Neural progenitor cell (in vitro differentiated cells): ENCODE data around the gene RASSF4. TPM values are rescaled to one million over a fixed set of nuclear protein-coding genes. Genes with fewer than 3 reads are reported as not detected.

Experiments
- DNase-seq: peaks from one replicate; pipeline ENCODE4 v3.0.0-alpha.2; 2016; ENCODE audit warnings: low spot score
- H2AFZ ChIP-seq: fragments of 200-600 bp; sonication (generic); replicated peaks from 2 replicates; pipeline ENCODE4 v1.6.1; 2016; ENCODE audit warnings: antibody characterized with exemption
- H3F3A ChIP-seq: fragments of 200-600 bp; sonication (generic); 2 replicates; pipeline ENCODE4 v1.6.1; 2016; ENCODE audit warnings: antibody characterized with exemption, low read depth
- H3K27ac ChIP-seq: fragments of 200-600 bp; sonication (generic); 2 replicates; pipeline ENCODE4 v1.5.1; 2016; ENCODE audit warnings: mild to moderate bottlenecking
- H3K27me3 ChIP-seq: fragments of 200-600 bp; sonication (generic); 2 replicates; pipeline ENCODE4 v1.6.1; 2016; ENCODE audit warnings: mild to moderate bottlenecking, moderate library complexity
- H3K36me3 ChIP-seq: fragments of 200-600 bp; sonication (generic); 2 replicates; pipeline ENCODE4 v1.5.1; 2016
- H3K4me1 ChIP-seq: fragments of 200-600 bp; sonication (generic); 2 replicates; pipeline ENCODE4 v1.6.1; 2016; ENCODE audit warnings: mixed run types
- H3K4me2 ChIP-seq: fragments of 200-600 bp; sonication (generic); 2 replicates; pipeline ENCODE4 v1.6.1; 2016
- H3K4me3 ChIP-seq: fragments of 200-600 bp; sonication (generic); 2 replicates; pipeline ENCODE4 v1.5.1; 2016
- H3K79me2 ChIP-seq: fragments of 200-600 bp; sonication (generic); 2 replicates; pipeline ENCODE4 v1.6.1; 2016; ENCODE audit warnings: low read depth
- H3K9ac ChIP-seq: fragments of 200-600 bp; sonication (generic); 2 replicates; pipeline ENCODE4 v1.6.1; 2016
- H3K9me3 ChIP-seq: fragments of 200-600 bp; sonication (generic); 2 replicates; pipeline ENCODE4 v1.5.1; 2016; ENCODE audit warnings: low read depth
- H4K20me1 ChIP-seq: fragments of 200-600 bp; sonication (generic); 2 replicates; pipeline ENCODE4 v1.6.1; 2016; ENCODE audit warnings: low read depth
- H3K27ac Mint-ChIP-seq: 3 replicates; pipeline ENCODE4 v1.8.0; 2021; ENCODE audit warnings: mixed read lengths
- H3K27me3 Mint-ChIP-seq: 2 replicates; pipeline ENCODE4 v1.8.0; 2022; ENCODE audit warnings: low read depth, mild to moderate bottlenecking, inconsistent platforms, moderate library complexity, mixed read lengths; ENCODE audit not compliant: insufficient read depth
- H3K36me3 Mint-ChIP-seq: 3 replicates; pipeline ENCODE4 v1.8.0; 2021; ENCODE audit warnings: mixed read lengths
- H3K4me1 Mint-ChIP-seq: 3 replicates; pipeline ENCODE4 v1.8.0; 2021; ENCODE audit warnings: mixed read lengths
- H3K4me3 Mint-ChIP-seq: 3 replicates; pipeline ENCODE4 v1.8.0; 2021; ENCODE audit warnings: mild to moderate bottlenecking, moderate library complexity, mixed read lengths
- H3K9me3 Mint-ChIP-seq: 3 replicates; pipeline ENCODE4 v1.8.0; 2020; ENCODE audit warnings: mixed read lengths
- EZH2 ChIP-seq: fragments of 200-600 bp; sonication (generic); IDR thresholded peaks from 2 replicates; pipeline ENCODE4 v1.6.1; 2017; ENCODE audit warnings: antibody characterized with exemption, mild to moderate bottlenecking, moderate library complexity
- EZH2phosphoT487 ChIP-seq: fragments of 200-600 bp; sonication (generic); IDR thresholded peaks from 2 replicates; pipeline ENCODE4 v1.6.1; 2017; ENCODE audit warnings: antibody characterized with exemption
- total RNA-seq: library from RNA; depleted of rRNA; stranded (reverse); fragments of >200 nt; gene quantifications from 2 replicates; pipeline ENCODE4 v1.2.3, GENCODE V29; 2015; ENCODE audit warnings: low replicate concordance
- TF ChIP-seq, protein P1 (sequence below): fragments of 200-600 bp; sonication (generic); IDR thresholded peaks from 2 replicates; pipeline ENCODE4 v1.5.1; 2017; ENCODE audit warnings: antibody characterized with exemption, mild to moderate bottlenecking

Gene RASSF4, protein sequence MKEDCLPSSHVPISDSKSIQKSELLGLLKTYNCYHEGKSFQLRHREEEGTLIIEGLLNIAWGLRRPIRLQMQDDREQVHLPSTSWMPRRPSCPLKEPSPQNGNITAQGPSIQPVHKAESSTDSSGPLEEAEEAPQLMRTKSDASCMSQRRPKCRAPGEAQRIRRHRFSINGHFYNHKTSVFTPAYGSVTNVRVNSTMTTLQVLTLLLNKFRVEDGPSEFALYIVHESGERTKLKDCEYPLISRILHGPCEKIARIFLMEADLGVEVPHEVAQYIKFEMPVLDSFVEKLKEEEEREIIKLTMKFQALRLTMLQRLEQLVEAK
- 3.1 and 9.7 TPM in 2 replicates for total RNA-seq

DNA sequence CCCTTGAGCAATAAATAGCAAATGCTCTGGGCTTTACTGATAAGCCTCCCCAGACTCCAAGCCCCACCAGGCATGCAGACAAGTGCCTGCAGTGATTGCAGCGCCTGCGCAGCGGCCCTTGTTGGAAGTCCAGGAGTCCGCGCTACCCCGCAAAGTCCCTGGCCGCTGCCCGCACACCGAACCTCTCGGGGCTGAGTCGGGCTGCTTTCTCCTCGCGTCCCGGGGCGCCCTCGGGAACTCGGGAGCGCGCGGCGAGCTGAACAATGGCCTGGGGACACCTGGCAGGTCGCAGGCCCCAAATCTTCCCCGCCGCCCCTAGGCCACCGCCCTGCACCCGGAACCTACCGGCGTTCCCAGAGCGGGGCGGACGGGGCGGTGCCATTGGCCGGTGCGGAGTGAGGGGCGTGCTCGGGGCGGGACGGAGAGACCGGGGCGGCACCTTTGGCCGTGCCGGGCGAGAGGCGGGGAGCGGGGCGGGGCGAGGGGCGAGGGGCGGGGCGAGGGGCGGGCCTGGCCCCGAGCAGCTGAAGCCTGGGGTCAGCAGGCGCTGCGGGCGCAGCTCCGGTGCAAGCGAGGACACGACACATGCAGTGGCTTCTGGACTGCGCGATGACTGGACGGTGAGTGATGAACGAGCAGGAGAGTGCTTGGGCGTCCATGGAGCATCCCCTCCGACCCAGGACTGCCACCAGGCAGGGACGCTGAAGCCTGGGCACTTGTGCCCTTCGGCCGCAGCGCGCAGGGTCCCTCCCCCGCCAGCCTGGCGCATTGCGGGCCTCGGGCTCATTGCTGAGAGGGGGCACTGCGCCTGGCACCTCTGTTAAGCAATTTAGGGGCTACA lies at the start of gene RASSF4:
RASSF4 (plus strand) TSS at position 556 of the 841 bp plus-strand sequence. CDS start 10,401 bp downstream, outside the sequence.
- Histone ChIP-seq H3F3A (peaks cover 17% of the 10 kb centered on the region), H3K4me1 (peaks cover 40% of the 10 kb centered on the region), H3K27ac (peak within 1 kb of the TSS; percentile 6), H3K4me2 (peak within 1 kb of the TSS; percentile 97), H3K79me2 (peaks cover 14% of the 10 kb centered on the region), H3K9ac (peak within 1 kb of the TSS; percentile 47), H3K9me3 (no peaks in the 10 kb centered on the region), H4K20me1 (no peaks in the 10 kb centered on the region), H3K4me3 (peak within 1 kb of the TSS; percentile 75), H3K27me3 (peaks cover 16% of the 10 kb centered on the region), H2AFZ (peak within 1 kb of the TSS; percentile 86), H3K36me3 (no peaks in the 10 kb centered on the region)
- H3K27ac Mint-ChIP-seq, result peak within 1 kb of the TSS; percentile 14
- no peaks in the 10 kb centered on the region for H3K9me3 Mint-ChIP-seq
- peak within 1 kb of the TSS; percentile 86 for H3K4me3 Mint-ChIP-seq
- DNase-seq, result peak; percentile 96
- no peaks in the 10 kb centered on the region for H3K27me3 Mint-ChIP-seq
- peaks cover 7% of the 10 kb centered on the region for H3K36me3 Mint-ChIP-seq
- TF ChIP-seq EZH2, result no peak
- no peak for TF ChIP-seq EZH2phosphoT487
- TF ChIP-seq, protein P1, sequence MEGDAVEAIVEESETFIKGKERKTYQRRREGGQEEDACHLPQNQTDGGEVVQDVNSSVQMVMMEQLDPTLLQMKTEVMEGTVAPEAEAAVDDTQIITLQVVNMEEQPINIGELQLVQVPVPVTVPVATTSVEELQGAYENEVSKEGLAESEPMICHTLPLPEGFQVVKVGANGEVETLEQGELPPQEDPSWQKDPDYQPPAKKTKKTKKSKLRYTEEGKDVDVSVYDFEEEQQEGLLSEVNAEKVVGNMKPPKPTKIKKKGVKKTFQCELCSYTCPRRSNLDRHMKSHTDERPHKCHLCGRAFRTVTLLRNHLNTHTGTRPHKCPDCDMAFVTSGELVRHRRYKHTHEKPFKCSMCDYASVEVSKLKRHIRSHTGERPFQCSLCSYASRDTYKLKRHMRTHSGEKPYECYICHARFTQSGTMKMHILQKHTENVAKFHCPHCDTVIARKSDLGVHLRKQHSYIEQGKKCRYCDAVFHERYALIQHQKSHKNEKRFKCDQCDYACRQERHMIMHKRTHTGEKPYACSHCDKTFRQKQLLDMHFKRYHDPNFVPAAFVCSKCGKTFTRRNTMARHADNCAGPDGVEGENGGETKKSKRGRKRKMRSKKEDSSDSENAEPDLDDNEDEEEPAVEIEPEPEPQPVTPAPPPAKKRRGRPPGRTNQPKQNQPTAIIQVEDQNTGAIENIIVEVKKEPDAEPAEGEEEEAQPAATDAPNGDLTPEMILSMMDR, result no peak
- peaks cover 60% of the 10 kb centered on the region for H3K4me1 Mint-ChIP-seq

DNA sequence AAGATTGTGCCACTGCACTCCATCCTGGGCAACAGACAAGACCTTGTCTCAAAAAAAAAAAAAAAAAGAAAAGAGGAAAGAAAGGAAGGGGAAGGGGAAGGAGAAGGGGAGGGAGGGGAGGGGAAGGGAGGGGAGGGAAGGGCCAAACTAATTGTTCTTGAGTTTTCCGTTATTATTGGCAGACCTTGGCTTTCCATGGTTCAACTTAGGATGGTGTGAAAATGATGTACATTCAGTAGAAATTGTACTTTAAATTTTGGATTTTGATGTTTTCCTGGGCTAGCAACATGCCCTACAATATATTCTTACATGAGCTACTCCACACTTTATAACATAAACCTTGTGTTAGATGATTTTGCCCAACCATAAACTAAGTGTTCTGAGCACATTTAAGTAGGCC lies 49.7 kb upstream of the RASSF4 start:
- H3K36me3 Mint-ChIP-seq, result no peaks in the 10 kb centered on the region
- no peaks in the 10 kb centered on the region for H4K20me1 ChIP-seq
- peaks cover 33% of the 10 kb centered on the region for H3K4me1 ChIP-seq
- no peaks in the 10 kb centered on the region for H3F3A ChIP-seq
- no peak overlapping the region for H3K9ac ChIP-seq
- no peaks in the 10 kb centered on the region for H3K79me2 ChIP-seq
- no peak for DNase-seq
- no peaks in the 10 kb centered on the region for H3K9me3 Mint-ChIP-seq
- H2AFZ ChIP-seq, result no peak overlapping the region
- peaks cover 46% of the 10 kb centered on the region for H3K4me1 Mint-ChIP-seq
- no peaks in the 10 kb centered on the region for H3K9me3 ChIP-seq
- no peaks in the 10 kb centered on the region for H3K27me3 ChIP-seq
- TF ChIP-seq EZH2phosphoT487 (no peak), EZH2 (no peak)
- TF ChIP-seq, protein P1, result no peak
- no peak overlapping the region for H3K27ac Mint-ChIP-seq
- H3K4me2 ChIP-seq, result no peak overlapping the region
- H3K4me3 ChIP-seq, result no peak overlapping the region
- H3K4me3 Mint-ChIP-seq, result no peak overlapping the region
- H3K27ac ChIP-seq, result no peak overlapping the region
- no peaks in the 10 kb centered on the region for H3K36me3 ChIP-seq
- H3K27me3 Mint-ChIP-seq, result peaks cover 11% of the 10 kb centered on the region

DNA sequence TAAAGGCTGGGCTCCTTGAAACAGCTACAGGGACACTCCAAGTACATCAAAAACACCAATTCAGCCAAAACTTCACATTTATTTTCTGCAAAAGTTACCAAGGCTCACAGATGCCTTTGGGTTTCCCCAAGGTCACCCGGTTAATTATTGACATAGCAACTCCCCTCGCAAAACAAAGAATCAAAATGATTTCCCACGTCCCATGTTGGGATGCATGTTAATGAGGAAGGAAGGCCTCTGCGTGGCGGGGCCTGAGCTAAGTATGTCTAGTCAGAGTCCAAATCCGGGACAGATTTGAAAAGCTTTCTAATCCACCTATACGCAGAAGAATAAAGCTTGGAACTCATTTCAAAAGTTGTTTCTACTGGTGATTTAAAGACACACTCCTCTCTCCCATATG lies 49.0 kb upstream of the RASSF4 start:
- Histone ChIP-seq H3K36me3 (no peaks in the 10 kb centered on the region), H3K4me1 (peaks cover 33% of the 10 kb centered on the region), H3K27ac (no peak overlapping the region), H3K9me3 (no peaks in the 10 kb centered on the region), H2AFZ (no peak overlapping the region), H3K4me2 (no peak overlapping the region), H3K4me3 (no peak overlapping the region), H3F3A (no peaks in the 10 kb centered on the region), H3K27me3 (no peaks in the 10 kb centered on the region), H4K20me1 (no peaks in the 10 kb centered on the region), H3K9ac (no peak overlapping the region), H3K79me2 (no peaks in the 10 kb centered on the region)
- no peak for DNase-seq
- no peak overlapping the region for H3K27ac Mint-ChIP-seq
- peaks cover 2% of the 10 kb centered on the region for H3K9me3 Mint-ChIP-seq
- no peaks in the 10 kb centered on the region for H3K36me3 Mint-ChIP-seq
- peak overlapping the region; percentile 1 for H3K4me3 Mint-ChIP-seq
- H3K27me3 Mint-ChIP-seq, result peaks cover 13% of the 10 kb centered on the region
- no peak for TF ChIP-seq EZH2
- TF ChIP-seq EZH2phosphoT487, result no peak
- TF ChIP-seq, protein P1, result no peak
- peaks cover 50% of the 10 kb centered on the region for H3K4me1 Mint-ChIP-seq
